Endothelial cell of umbilical vein (primary cell): ENCODE data around the gene EMC6. TPM values are rescaled to one million over a fixed set of nuclear protein-coding genes. Genes with fewer than 3 reads are reported as not detected.

ENCODE experiments used
- BruUV-seq: library from RNA; stranded (reverse); fragments of 400-500 nt; replicated peaks from 2 replicates; lab custom pipeline; 2021; lab: Mats Ljungman, UMichigan
- CTCF ChIA-PET: fragments of 300-600, 350-600 bp; sonication (Branson Sonifier 250); formaldehyde crosslinking; loops from one replicate; lab custom pipeline; 2021; ENCODE audit warnings: antibody characterized with exemption, inconsistent platforms; lab: Charles Lee
- POLR2A ChIA-PET: fragments of 300-600, 350-600 bp; sonication (Branson Sonifier 250); formaldehyde crosslinking; loops from one replicate; lab custom pipeline; 2021; ENCODE audit warnings: antibody characterized with exemption, inconsistent platforms; lab: Charles Lee
- DNase-seq: peaks from one replicate; pipeline ENCODE4 v3.0.0-alpha.2; 2011; ENCODE audit warnings: low read depth, low spot score
- FAIRE-seq: peaks from 2 replicates; lab custom pipeline; 2011; peaks lifted over from hg19 to GRCh38; lab: Jason Lieb, UNC
- H2AFZ ChIP-seq: 2 replicates; pipeline ENCODE4 v1.6.0; 2012; ENCODE audit warnings: low read depth, low read length, control low read depth, inconsistent platforms
- H3K27ac ChIP-seq: 2 replicates; pipeline ENCODE4 v1.5.1; 2011; ENCODE audit warnings: low read depth, mild to moderate bottlenecking, control low read depth, low read length, moderate library complexity; ENCODE audit not compliant: insufficient read depth
- H3K27me3 ChIP-seq, 2 experiments: 2 replicates each; pipeline versions ENCODE4 v1.6.0 to v1.6.1; 2011; ENCODE audit warnings: low read length in 2 of 2, mixed read lengths in 1 of 2; ENCODE audit not compliant: control insufficient read depth in 2 of 2, insufficient read depth in 2 of 2
- H3K36me3 ChIP-seq, 2 experiments: 2 replicates in 1 of 2; 3 replicates in 1 of 2; pipeline ENCODE4 v1.5.1; 2011; ENCODE audit warnings: low read length in 2 of 2, mild to moderate bottlenecking in 1 of 2, moderate library complexity in 1 of 2; ENCODE audit not compliant: control insufficient read depth in 2 of 2, insufficient read depth in 2 of 2; ENCODE audit errors: extremely low read depth in 1 of 2
- H3K4me1 ChIP-seq: 3 replicates; pipeline ENCODE4 v1.5.1; 2011; ENCODE audit warnings: mild to moderate bottlenecking, low read length; ENCODE audit not compliant: control insufficient read depth, insufficient read depth; ENCODE audit errors: extremely low read depth
- H3K4me2 ChIP-seq: 2 replicates; pipeline ENCODE4 v1.6.1; 2011; ENCODE audit warnings: low read length, control low read depth, mixed read lengths; ENCODE audit not compliant: insufficient read depth
- H3K4me3 ChIP-seq, 3 experiments: fragments of 200-600 bp in 1 of 3; sonication (generic), shearing (Covaris generic) in 1 of 3; replicated peaks in 1 of 3; 2 replicates each; pipeline ENCODE4 v1.5.1; 2011 to 2016; ENCODE audit warnings: control low read depth in 3 of 3, low read length in 3 of 3, mild to moderate bottlenecking in 2 of 3, inconsistent platforms in 1 of 3, low read depth in 1 of 3, moderate library complexity in 1 of 3; ENCODE audit not compliant: insufficient read depth in 1 of 3
- H3K79me2 ChIP-seq: 2 replicates; pipeline ENCODE4 v1.6.0; 2012; ENCODE audit warnings: low read length, inconsistent platforms; ENCODE audit not compliant: control insufficient read depth, insufficient read depth
- H3K9ac ChIP-seq: replicated peaks from 2 replicates; pipeline ENCODE3; 2011; ENCODE audit warnings: low read length, control low read depth; ENCODE audit not compliant: insufficient read depth; ENCODE audit errors: extremely low read depth
- H3K9me1 ChIP-seq: replicated peaks from 3 replicates; pipeline ENCODE4 v1.6.0; 2011; ENCODE audit warnings: mild to moderate bottlenecking, low read length; ENCODE audit not compliant: control insufficient read depth, insufficient read depth; ENCODE audit errors: extremely low read depth
- H3K9me3 ChIP-seq: replicated peaks from 2 replicates; pipeline ENCODE4 v1.5.1; 2012; ENCODE audit warnings: low read length, inconsistent platforms; ENCODE audit not compliant: control insufficient read depth, insufficient read depth
- H4K20me1 ChIP-seq: replicated peaks from 2 replicates; pipeline ENCODE3; 2011; ENCODE audit warnings: mild to moderate bottlenecking, low read length; ENCODE audit not compliant: control insufficient read depth, insufficient read depth; ENCODE audit errors: extremely low read depth
- EZH2 ChIP-seq: IDR thresholded peaks from 2 replicates; pipeline ENCODE4 v1.6.1; 2012; ENCODE audit warnings: borderline replicate concordance, low read depth, mild to moderate bottlenecking, moderate library complexity, low read length, inconsistent platforms; ENCODE audit not compliant: severe bottlenecking
- FOS ChIP-seq: IDR thresholded peaks from 2 replicates; pipeline ENCODE4 v1.6.1; 2011; ENCODE audit warnings: mild to moderate bottlenecking, low read length, moderate library complexity, borderline replicate concordance; ENCODE audit not compliant: insufficient read depth
- GATA2 ChIP-seq: IDR thresholded peaks from 2 replicates; pipeline ENCODE4 v1.7.0; 2011; ENCODE audit warnings: low read depth, mild to moderate bottlenecking, moderate library complexity, mixed read lengths, low read length; ENCODE audit not compliant: insufficient read length, insufficient read depth
- JUN ChIP-seq: IDR thresholded peaks from 2 replicates; pipeline ENCODE4 v1.6.1; 2011; ENCODE audit warnings: borderline replicate concordance, low read depth; ENCODE audit not compliant: insufficient read length, insufficient read depth
- MYC ChIP-seq: IDR thresholded peaks from one replicate; pipeline ENCODE4 v1.6.1; 2011; ENCODE audit warnings: mild to moderate bottlenecking, low read depth, low read length
- POLR2A ChIP-seq: IDR thresholded peaks from 2 replicates; pipeline ENCODE4 v1.6.1; 2012; ENCODE audit warnings: low read depth, mild to moderate bottlenecking, control low read depth, low read length
- POLR2AphosphoS5 ChIP-seq: IDR thresholded peaks from 2 replicates; pipeline ENCODE4 v1.6.1; 2012; ENCODE audit warnings: low read depth, mild to moderate bottlenecking, control low read depth, low read length, moderate library complexity; ENCODE audit not compliant: insufficient read depth
- dilution Hi-C: fragments of 300-500 bp; cut with MboI; formaldehyde crosslinking; loops from one replicate; pipeline ENCODE4 v1.15.0; 2019; ENCODE audit warnings: low sequenced_read_pairs; ENCODE audit not compliant: extremely low pct_ligation_motif_present
- intact Hi-C: fragments of 100-400 bp; cut with micrococcal nuclease; formaldehyde crosslinking; loops from one replicate; pipeline ENCODE4 v1.10.0; 2022
- polyA plus RNA-seq, 4 experiments: library from polyadenylated mRNA; depleted of rRNA in 3 of 4; stranded (reverse) in 3 of 4; unstranded in 1 of 4; fragments of >200 nt; gene quantifications; 2 replicates each; pipeline versions ENCODE4 v1.2.1 to v1.2.3, GENCODE V29; 2011 to 2012; ENCODE audit warnings: missing spikeins in 1 of 4
- total RNA-seq: library from RNA; stranded (reverse); gene quantifications from 2 replicates; pipeline ENCODE4 v1.2.3, GENCODE V29; 2021
- TF ChIP-seq, protein P1 (sequence below), 2 donors: IDR thresholded peaks; 1 replicate in 1 of 2; 2 replicates in 1 of 2; pipeline ENCODE4 v1.5.1; 2011; ENCODE audit warnings: low read length in 2 of 2, mild to moderate bottlenecking in 2 of 2, moderate library complexity in 2 of 2, control low read depth in 1 of 2, inconsistent platforms in 1 of 2, low read depth in 1 of 2; ENCODE audit not compliant: insufficient read depth in 1 of 2; ENCODE audit errors: extremely low read depth in 1 of 2
- TF ChIP-seq, protein P2 (sequence below): IDR thresholded peaks from 2 replicates; pipeline ENCODE4 v1.6.1; 2011; ENCODE audit not compliant: insufficient read depth, insufficient read length

The EMC6 gene
- total and polyA plus RNA-seq, 2 donors (not counting 3 experiments of a cell fraction or from before 2014, with no cell fraction given): 54.0 to 105 TPM

DNA sequence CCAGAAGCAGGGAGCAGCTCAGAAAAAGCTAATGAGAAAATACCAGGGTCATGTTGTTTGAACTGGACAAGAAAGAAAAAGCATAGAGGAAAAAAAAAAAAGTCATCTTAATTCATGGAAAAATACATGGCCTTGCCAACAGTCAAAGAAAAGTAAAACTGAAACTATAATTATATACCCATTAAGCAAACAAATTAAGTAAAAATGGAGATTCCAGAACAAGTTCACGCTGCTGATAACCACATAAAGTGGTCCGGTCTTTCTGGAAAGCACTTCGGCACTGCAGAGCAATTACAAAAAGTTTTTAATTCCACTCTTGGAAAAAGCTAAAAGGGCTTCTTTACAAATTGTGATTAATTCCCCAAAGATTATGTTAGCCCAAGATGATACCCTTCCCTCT lies 39.8 kb downstream of the EMC6 start:
- no peaks in the 10 kb centered on the region for H3K79me2 ChIP-seq
- peaks cover 9% of the 10 kb centered on the region for H3K4me1 ChIP-seq
- no peak for DNase-seq
- ChIA-PET CTCF (interaction anchor here (0.7 to 1.1 kb wide), 2 partner anchors 26 to 114 kb away, joined by 3 to 4 read pairs; no protein-coding TSS in a partner anchor), POLR2A (no interaction called here)
- no peaks in the 10 kb centered on the region for H3K27me3 ChIP-seq
- H3K36me3 ChIP-seq: peaks cover 0 to 3% of the 10 kb centered on the region in 2 experiments
- dilution Hi-C loops (no loop called here), intact Hi-C loops (no loop called here)
- H3K4me2 ChIP-seq: no peak overlapping the region
- FAIRE-seq: no peak
- no peak overlapping the region for H3K27ac ChIP-seq
- BruUV-seq: no TSS peak
- H3K9ac ChIP-seq: no peak overlapping the region
- no peak for TF ChIP-seq FOS
- no peak for TF ChIP-seq POLR2AphosphoS5
- TF ChIP-seq, protein P1, sequence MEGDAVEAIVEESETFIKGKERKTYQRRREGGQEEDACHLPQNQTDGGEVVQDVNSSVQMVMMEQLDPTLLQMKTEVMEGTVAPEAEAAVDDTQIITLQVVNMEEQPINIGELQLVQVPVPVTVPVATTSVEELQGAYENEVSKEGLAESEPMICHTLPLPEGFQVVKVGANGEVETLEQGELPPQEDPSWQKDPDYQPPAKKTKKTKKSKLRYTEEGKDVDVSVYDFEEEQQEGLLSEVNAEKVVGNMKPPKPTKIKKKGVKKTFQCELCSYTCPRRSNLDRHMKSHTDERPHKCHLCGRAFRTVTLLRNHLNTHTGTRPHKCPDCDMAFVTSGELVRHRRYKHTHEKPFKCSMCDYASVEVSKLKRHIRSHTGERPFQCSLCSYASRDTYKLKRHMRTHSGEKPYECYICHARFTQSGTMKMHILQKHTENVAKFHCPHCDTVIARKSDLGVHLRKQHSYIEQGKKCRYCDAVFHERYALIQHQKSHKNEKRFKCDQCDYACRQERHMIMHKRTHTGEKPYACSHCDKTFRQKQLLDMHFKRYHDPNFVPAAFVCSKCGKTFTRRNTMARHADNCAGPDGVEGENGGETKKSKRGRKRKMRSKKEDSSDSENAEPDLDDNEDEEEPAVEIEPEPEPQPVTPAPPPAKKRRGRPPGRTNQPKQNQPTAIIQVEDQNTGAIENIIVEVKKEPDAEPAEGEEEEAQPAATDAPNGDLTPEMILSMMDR (IDR thresholded peaks at IDR 0.05; ENCODE audit: extremely low read depth in 1 of 2, insufficient read depth in 1 of 2, low read depth in 1 of 2, low read length in 2 of 2): no peak
- no peak for TF ChIP-seq EZH2
- TF ChIP-seq GATA2: no peak
- TF ChIP-seq MYC: no peak
- no peak for TF ChIP-seq JUN
- TF ChIP-seq, protein P2, sequence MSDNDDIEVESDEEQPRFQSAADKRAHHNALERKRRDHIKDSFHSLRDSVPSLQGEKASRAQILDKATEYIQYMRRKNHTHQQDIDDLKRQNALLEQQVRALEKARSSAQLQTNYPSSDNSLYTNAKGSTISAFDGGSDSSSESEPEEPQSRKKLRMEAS: no peak
- TF ChIP-seq POLR2A: no peak
- H4K20me1 ChIP-seq: no peaks in the 10 kb centered on the region
- no peak overlapping the region for H2AFZ ChIP-seq
- no peaks in the 10 kb centered on the region for H3K9me3 ChIP-seq
- H3K9me1 ChIP-seq: no peaks in the 10 kb centered on the region
- H3K4me3 ChIP-seq: no peak overlapping the region
